Stimulated activated CD4-positive, alpha-beta T cell treated with anti-CD3 and anti-CD28 coated beads, Interleukin-2, amount 100 ng/mL, for 48 hours (primary cell): Measurements from ENCODE around the gene EIF6.
A peak's percentile ranks its signal among the peaks of the same experiment; 100 is the strongest.
"Not testable (repeated sequence)": the region's sequence is repeated elsewhere in the genome, so short reads cannot be mapped to it uniquely, and the experiment has no call there.

Experiments
- DNase-seq, 2 donors: peaks; one replicate each; pipeline ENCODE4 v3.0.0-alpha.2; 2020

The EIF6 gene

GRCh38 chr20:35277531-35278395, 6.8 kb downstream of the EIF6 start, which contains the start of gene MMP24OS:
TSS of gene MMP24OS (minus strand) at chr20:35278122. CDS start at chr20:35277929, 193 bp downstream.
- DNase-seq: peak; percentile 82 to 87

GRCh38 chr20:35277127-35277526, 7.4 kb downstream of the EIF6 start:
- no peak for DNase-seq

- DNase-seq: no peak
Measured at GRCh38 chr20:35276408-35276807, 8.2 kb downstream of the EIF6 start.

- no peak for DNase-seq
Measured at GRCh38 chr20:35275741-35276251, 8.8 kb downstream of the EIF6 start.

GRCh38 chr20:35274172-35275092, 10.1 kb downstream of the EIF6 start:
- DNase-seq: no peak

- no peak for DNase-seq
Measured at GRCh38 chr20:35273449-35274171, 11.0 kb downstream of the EIF6 start.

- DNase-seq: no peak
Measured at GRCh38 chr20:35271904-35272303, 12.7 kb downstream of the EIF6 start.

- no peak for DNase-seq
Measured at GRCh38 chr20:35271073-35271882, 13.3 kb downstream of the EIF6 start.

GRCh38 chr20:35270021-35270902, 14.3 kb downstream of the EIF6 start:
- DNase-seq: no peak

GRCh38 chr20:35269055-35269781, 15.4 kb downstream of the EIF6 start:
- DNase-seq: peak; percentile 34 to 44

- no peak for DNase-seq
Measured at GRCh38 chr20:35267092-35267491, 17.5 kb downstream of the EIF6 start.

GRCh38 chr20:35264755-35265154, 19.8 kb downstream of the EIF6 start:
- no peak for DNase-seq

GRCh38 chr20:35263532-35264341, 20.8 kb downstream of the EIF6 start:
- DNase-seq: no peak

GRCh38 chr20:35262731-35263531, 21.6 kb downstream of the EIF6 start:
- DNase-seq: not testable (repeated sequence)

GRCh38 chr20:35262321-35262720, 22.3 kb downstream of the EIF6 start:
- DNase-seq: not testable (repeated sequence)

GRCh38 chr20:35260426-35260825, 24.1 kb downstream of the EIF6 start:
- DNase-seq: no peak

- no peak for DNase-seq
Measured at GRCh38 chr20:35257175-35257909, 27.2 kb downstream of the EIF6 start.
